ENCODE measurements around the gene ZNF622. TPM values are rescaled to one million over a fixed set of nuclear protein-coding genes. Genes with fewer than 3 reads are reported as not detected.
A peak's percentile ranks its signal among the peaks of the same experiment; 100 is the strongest.

ZNF622 gene
- total and polyA plus RNA-seq, 10 of the 15 experiments (the other 5 are each of a cell fraction or from before 2014, with no cell fraction given) = 9.0 to 60.3 (median 31.0) TPM

GRCh38 chr5:16465544-16466432 is at the start of gene ZNF622 (continued):
- TF ChIP-seq PKNOX1 (IDR thresholded peaks at IDR 0.05) = peak; percentile 97
- peak; percentile 79; the same call in 1 of the 2 replicates for TF ChIP-seq MXI1 (IDR thresholded peaks at IDR 0.05; ENCODE audit: low read depth, low read length)
- TF ChIP-seq HDAC6 (IDR thresholded peaks at IDR 0.05; ENCODE audit: unreplicated experiment) = no peak
- TF ChIP-seq SIN3A (IDR thresholded peaks at IDR 0.05; ENCODE audit: low read depth, low read length) = peak; percentile 87
- TF ChIP-seq, protein P1, sequence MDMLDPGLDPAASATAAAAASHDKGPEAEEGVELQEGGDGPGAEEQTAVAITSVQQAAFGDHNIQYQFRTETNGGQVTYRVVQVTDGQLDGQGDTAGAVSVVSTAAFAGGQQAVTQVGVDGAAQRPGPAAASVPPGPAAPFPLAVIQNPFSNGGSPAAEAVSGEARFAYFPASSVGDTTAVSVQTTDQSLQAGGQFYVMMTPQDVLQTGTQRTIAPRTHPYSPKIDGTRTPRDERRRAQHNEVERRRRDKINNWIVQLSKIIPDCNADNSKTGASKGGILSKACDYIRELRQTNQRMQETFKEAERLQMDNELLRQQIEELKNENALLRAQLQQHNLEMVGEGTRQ (IDR thresholded peaks at IDR 0.05; ENCODE audit: borderline replicate concordance, low read depth, low read length) = no peak
- TF ChIP-seq EZH2 (IDR thresholded peaks at IDR 0.05; ENCODE audit: borderline replicate concordance, control insufficient read depth, low read depth, low read length) = no peak
- TF ChIP-seq MEF2B (IDR thresholded peaks at IDR 0.05; ENCODE audit: partially characterized antibody, poor library complexity, severe bottlenecking) = no peak
- TF ChIP-seq PAX5 (IDR thresholded peaks at IDR 0.05; ENCODE audit: borderline replicate concordance, low read depth, low read length) = no peak
- no peak for TF ChIP-seq STAT3 (IDR thresholded peaks at IDR 0.05; ENCODE audit: low read depth, low read length)
- no peak for TF ChIP-seq MTA2 (IDR thresholded peaks at IDR 0.05; ENCODE audit: low read depth)
- peak; percentile 59 for TF ChIP-seq HCFC1 (IDR thresholded peaks at IDR 0.05; ENCODE audit: low read length)
- no peak for TF ChIP-seq ZNF217 (IDR thresholded peaks at IDR 0.05)
- no peak for TF ChIP-seq ZNF384 (IDR thresholded peaks at IDR 0.05; ENCODE audit: borderline replicate concordance, low read depth, low read length)
- TF ChIP-seq, protein P2, sequence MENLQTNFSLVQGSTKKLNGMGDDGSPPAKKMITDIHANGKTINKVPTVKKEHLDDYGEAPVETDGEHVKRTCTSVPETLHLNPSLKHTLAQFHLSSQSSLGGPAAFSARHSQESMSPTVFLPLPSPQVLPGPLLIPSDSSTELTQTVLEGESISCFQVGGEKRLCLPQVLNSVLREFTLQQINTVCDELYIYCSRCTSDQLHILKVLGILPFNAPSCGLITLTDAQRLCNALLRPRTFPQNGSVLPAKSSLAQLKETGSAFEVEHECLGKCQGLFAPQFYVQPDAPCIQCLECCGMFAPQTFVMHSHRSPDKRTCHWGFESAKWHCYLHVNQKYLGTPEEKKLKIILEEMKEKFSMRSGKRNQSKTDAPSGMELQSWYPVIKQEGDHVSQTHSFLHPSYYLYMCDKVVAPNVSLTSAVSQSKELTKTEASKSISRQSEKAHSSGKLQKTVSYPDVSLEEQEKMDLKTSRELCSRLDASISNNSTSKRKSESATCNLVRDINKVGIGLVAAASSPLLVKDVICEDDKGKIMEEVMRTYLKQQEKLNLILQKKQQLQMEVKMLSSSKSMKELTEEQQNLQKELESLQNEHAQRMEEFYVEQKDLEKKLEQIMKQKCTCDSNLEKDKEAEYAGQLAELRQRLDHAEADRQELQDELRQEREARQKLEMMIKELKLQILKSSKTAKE (IDR thresholded peaks at IDR 0.05; ENCODE audit: low read depth, poor library complexity, severe bottlenecking) = no peak
- TF ChIP-seq, protein P3, sequence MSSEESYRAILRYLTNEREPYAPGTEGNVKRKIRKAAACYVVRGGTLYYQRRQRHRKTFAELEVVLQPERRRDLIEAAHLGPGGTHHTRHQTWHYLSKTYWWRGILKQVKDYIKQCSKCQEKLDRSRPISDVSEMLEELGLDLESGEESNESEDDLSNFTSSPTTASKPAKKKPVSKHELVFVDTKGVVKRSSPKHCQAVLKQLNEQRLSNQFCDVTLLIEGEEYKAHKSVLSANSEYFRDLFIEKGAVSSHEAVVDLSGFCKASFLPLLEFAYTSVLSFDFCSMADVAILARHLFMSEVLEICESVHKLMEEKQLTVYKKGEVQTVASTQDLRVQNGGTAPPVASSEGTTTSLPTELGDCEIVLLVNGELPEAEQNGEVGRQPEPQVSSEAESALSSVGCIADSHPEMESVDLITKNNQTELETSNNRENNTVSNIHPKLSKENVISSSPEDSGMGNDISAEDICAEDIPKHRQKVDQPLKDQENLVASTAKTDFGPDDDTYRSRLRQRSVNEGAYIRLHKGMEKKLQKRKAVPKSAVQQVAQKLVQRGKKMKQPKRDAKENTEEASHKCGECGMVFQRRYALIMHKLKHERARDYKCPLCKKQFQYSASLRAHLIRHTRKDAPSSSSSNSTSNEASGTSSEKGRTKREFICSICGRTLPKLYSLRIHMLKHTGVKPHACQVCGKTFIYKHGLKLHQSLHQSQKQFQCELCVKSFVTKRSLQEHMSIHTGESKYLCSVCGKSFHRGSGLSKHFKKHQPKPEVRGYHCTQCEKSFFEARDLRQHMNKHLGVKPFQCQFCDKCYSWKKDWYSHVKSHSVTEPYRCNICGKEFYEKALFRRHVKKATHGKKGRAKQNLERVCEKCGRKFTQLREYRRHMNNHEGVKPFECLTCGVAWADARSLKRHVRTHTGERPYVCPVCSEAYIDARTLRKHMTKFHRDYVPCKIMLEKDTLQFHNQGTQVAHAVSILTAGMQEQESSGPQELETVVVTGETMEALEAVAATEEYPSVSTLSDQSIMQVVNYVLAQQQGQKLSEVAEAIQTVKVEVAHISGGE (CRISPR knock-in tag; IDR thresholded peaks at IDR 0.05) = peak; percentile 75
- peak; percentile 23 for TF ChIP-seq SIX5 (IDR thresholded peaks at IDR 0.05; ENCODE audit: low read depth, low read length, severe bottlenecking)
- peak; percentile 52 for TF ChIP-seq NR2C1 (IDR thresholded peaks at IDR 0.05)
- peak; percentile 96 for TF ChIP-seq GABPA (IDR thresholded peaks at IDR 0.05; ENCODE audit: low read depth)
- peak; percentile 63; the same call in 1 of the 2 replicates for TF ChIP-seq TCF12 (IDR thresholded peaks at IDR 0.05; ENCODE audit: low read depth, low read length)
- no peak for TF ChIP-seq IRF3 (IDR thresholded peaks at IDR 0.05)
- TF ChIP-seq ZZZ3 (IDR thresholded peaks at IDR 0.05; ENCODE audit: control insufficient read depth, insufficient read length, low read depth) = no peak

Measured in GM12878 (cell line).